ENCODE data around the gene GNG12. TPM values are rescaled to one million over a fixed set of nuclear protein-coding genes. Genes with fewer than 3 reads are reported as not detected.

The GNG12 gene
- polyA plus RNA-seq, 1 donor: 105 TPM

DNA sequence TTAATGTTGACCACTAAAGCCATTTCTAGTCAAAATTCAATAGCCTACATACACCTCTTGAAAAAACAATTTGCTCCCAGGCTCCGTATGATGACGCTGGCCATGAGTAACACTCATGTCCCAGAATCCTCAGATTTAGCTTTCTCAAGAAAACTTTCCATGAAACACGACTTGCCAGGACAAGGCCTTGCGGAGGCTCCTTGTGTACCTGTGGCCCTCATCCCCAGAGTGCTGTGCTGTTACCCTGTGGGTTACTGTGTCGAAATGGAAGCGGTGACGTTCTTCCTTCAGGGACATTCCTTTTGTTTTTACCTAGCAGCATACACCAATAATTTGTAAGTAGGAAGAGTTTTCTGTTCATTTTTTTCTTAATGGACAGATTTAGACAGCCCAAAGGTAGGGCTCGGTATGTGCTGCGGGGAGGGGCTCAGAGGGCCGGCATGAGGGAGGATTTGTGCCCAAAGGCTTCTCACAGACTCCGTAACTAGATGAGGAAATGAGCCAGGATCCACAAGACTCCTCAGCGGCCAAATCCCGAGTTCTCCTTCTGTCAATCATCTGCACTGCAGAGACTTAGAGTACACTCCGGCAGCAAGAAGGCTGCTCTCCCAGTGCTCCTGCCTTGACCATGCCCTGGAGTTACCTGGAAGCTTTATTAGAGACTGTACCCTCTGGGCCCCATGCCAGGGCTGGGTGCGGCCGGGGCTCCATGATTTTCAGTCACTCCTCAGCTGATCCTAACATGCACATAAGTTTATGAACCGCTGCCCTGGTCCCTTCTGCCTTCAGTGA is 17.8 kb downstream of the GNG12 start:
- DNase-seq: no peak

DNA sequence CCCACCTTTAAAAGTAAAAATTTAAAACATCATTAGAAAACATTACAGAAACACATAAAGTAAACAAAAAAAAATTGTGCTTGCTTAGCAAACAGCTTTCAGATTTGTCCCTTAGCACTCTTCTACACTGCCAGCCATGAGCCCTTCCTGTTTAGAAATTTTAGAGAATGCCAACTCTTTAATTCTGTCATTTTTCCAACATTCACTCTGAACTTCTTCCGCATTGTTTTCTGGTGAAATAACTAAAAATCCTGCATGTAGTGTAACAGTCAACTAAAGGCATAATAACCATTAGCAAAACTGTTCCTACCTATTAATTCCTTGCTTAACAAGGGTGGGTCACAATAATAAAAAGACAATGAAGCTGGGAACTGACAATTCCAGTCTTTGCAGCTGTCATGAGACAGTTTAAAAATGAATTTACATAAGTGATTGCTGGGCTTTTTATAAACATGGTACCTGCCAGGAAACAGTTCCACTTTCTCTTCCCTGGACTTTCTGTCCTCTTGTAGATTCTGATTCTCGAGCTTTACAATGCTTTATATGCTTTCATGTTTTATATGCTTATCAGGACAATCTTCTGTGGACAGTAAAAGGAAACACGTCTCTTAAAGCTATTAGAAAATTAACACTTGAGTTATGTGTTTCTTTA is 19.0 kb downstream of the GNG12 start:
- DNase-seq: no peak

DNA sequence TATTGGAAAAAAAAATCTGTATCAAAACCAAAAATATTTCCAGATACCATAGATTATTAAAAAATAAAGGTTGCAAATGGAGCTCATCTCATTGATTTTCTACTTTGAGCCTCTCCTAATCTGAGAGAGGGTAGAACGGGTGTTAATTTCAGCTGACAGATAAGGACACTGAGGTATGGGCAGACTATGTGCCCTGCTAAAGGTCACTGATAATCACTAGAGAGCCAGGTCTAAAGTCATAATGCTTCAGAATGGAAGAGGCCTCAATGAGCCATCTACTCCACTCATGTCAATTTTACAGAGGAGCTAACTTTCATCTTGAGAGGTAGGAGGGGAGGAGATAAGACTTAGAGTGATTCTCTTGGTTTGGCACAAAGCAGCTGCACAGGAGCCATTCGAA is 21.0 kb downstream of the GNG12 start:
- no peak for DNase-seq

DNA sequence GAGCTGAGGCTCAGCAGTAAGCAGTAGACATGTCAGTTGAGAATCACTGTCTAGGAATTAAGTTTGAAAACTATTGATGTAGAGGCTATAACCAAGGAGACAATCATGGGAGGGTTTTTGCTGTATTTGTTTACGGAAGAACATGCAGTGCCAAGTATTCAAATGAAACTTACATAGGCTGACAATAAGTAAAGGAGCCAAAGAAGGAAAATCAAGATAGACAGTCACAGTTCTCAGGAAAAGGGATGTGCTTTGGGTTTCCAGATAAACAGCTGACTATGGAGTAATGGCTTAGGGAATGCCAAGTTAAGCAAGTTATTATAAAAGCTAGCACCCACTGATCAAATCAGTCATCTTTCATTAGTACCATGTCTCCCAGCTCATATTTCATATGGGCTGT is 21.5 kb downstream of the GNG12 start:
- DNase-seq: no peak

DNA sequence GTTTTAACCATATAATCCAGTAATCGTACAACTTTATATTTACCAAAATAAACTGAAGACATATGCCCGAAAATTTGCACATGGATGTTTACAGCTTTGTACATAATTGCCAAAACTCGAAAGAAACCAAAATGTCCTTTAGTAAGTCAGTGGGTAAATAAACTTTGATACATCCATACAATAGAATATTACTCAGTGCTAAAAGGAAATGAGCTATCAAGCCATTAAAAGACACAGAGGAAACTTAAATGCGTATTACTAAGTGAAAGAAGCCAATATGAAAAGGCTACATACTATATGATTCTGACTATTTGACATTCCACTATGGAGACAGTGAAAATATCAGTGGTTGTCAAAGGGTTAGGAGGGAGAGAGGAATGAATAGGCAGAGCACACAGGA is 23.4 kb downstream of the GNG12 start:
- DNase-seq: no peak

DNA sequence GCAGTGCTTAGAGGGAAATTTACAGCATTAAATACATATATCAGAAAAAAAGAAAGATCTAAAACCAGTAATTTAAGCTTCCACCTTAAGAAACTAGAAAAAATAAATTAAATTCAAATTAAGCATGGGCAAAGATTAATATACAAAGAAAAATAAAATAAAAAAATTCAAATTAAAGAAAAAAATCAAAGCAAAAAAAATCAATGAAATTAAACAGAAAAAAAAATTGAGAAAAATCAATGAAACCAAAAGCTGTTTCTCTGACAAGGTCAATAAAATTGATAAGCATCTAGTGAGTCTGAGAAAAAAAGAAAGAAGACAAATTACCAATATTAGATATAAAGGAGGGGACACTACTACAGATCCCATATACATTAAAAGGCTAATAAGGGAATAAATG is 26.0 kb downstream of the GNG12 start:
- no peak for DNase-seq

DNA sequence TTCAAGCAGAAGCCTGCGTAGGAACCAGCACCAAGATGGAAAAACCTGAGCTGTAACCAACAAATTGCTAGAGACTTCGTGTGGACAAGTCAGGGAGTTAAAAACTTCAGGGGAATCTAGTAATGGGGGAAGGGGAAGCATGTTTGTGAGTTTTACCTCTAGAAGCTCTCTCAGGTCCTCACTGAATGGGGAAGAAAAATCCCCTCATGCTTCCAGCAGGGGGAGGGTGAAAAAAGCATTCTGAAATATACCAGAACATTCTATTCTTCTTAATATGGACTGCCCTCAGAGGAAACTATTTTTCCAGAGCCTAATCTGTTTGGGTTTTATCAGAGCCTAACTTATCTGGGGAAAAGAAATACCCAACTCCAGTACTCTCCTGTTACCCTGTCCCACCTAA is 28.6 kb downstream of the GNG12 start:
- no peak for DNase-seq

DNA sequence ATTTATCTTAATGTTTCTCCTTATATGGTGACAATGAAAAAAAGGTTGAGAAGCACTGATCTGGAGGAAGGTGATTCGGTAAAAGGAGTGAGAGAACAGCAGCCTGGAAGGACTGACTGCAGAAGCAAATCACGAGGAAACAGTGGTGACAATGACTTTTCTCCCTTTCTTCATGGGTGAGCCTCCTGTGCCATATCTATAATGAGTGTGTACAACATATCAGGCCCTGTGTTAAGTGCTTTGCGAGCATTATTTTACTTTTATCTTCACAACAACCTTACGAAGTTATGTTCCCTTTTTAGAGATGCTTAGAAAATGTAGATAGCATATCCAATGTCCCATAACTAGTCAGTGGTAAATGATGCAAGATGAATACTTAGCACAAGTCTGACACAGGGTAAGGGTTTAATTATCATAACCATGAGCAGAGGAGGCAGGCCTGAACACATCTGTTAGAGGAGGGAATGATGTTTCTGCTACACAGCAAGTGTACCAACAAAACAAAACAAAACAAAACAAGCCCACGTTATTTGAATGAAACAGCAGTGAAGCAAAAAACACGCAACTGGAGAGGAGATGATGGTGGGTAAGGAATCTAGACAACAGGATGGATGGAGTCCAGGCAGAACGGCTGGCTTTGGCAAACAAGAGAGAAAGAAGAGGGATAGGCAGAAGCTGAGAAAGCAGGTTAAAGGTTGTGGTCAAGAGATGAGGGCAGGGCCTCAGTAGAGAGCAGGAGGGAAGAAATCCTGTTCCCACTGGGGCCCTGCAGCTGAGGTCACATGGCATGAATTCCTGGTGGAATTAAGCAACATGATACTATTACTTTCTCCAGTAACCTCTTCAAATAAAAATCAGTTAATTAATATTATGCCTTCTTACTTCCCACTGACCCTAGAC is 29.6 kb downstream of the GNG12 start:
- DNase-seq: no peak

DNA sequence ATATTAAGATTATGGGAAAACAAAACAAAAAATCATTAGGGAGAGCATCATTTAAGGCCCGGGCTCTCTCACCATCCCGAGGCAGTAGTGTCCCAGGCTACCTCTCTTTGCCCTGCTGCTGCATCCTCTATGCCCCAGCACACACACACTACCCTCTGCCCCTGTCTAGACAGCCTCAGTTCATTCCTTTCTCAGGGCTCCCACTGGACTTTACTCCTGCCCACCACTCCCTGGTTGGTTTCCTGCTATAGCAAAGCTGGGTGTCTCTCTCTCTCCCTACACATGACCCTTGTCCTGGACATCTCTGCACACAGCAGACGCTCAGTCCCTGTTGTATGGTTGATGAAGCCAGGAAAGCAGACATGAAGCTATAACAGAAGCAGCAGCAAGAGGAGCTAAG is 30.7 kb downstream of the GNG12 start:
- DNase-seq: no peak

DNA sequence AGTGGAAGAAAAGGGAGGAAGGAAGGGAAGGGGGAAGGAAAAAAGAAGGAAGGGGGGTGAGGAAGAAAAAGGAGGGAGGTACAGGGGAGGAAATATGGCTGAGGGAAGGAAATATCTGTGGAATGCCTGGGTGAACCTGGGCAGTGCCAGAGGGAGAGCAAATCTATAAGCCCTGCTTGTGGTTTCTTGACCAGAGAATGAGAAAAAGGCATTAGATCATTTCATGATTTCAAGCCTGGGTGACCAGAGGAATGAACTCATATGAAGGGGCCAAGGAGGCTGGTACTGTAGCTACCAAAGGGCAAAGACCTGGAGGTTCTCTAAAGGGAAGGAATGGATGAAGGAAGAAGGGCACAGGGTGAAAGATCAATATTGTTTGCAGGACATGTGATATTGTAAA is 31.4 kb downstream of the GNG12 start:
- DNase-seq: no peak

DNA sequence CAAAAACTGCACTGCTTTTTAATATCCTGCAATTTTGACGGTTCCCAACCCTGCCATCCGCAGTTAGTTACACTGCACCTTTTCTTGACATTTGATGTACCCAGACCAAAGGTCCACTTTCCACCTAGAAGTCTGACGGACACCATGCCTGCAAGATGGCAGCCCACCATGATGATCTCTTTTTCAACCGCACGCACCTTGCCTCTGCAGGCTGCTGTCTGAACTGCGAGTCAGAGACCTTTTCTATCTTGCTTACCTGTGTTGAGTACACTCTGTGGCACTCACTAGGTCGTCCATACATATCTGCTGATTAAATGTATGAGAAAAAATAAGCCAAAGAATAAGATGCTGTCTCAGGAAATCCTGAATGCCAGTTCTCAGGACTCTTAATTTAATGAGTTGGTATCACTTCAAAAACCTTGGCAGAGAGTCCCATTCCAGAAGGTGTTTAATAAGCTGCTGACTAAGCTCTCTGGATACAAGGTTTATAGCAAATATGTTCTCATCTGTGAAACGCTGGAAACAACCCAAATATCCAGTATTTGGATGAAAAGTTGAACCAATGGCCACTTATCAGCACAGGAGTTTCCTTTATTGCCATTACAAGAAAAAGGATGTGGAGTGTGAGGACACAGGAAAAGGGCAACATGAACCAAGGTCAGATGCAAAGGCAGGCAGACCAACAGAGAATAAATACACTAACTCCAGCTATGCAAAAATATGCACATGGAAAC is 37.9 kb downstream of the GNG12 start:
- no peak for DNase-seq

DNA sequence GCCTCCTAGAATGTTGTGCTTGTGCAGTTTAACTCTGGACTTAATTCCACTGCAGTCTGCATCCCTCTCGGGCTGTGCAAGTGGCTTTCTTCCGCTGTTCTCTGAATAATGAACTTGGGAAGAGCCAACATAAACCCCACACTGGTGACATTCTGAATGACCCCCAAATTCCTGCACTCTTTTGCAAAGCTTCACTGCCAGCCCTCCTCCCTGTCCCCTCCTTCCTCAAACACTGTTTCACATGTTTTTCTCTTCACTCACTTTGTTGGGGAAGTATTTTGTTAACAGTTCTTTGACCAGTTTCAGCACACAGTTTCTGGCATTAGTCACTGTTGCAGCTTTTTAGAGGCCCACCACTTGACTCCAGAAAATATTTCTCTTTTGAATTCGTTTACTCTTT is 39.7 kb downstream of the GNG12 start:
- peak; percentile 46 for DNase-seq

DNA sequence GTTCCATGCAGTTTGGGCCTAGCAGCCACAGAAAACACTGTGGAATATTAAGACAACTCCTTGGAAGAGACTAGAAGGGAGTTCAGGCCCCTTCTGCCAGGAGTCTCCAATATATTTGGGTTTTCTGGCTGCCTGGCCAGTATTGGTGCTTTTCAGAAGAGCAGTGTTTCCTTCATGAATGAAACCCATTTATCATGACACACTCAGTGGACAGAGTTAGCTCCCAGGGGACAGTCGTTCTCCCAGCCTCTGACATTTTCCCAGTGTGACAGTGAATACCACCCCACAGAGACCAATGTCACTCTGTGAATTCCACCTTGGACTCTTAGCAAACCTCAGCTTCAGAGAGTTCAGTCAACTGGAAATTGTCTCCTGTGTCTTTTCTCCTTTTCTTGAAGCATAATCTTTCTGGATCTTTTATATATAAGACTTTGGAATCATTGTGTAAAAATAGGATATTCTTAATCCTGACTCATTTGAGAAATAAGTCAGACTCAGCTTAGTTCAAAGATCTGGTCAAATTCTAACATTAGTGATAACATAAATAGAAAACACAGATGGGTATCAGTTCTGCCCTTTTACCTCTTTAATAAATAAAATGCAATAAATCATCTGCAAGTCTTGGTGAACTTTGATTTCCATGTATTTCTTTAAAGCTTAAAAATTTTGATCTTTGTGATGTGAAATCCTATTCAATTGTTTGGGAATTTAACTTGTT is 40.4 kb downstream of the GNG12 start:
- DNase-seq: no peak

DNA sequence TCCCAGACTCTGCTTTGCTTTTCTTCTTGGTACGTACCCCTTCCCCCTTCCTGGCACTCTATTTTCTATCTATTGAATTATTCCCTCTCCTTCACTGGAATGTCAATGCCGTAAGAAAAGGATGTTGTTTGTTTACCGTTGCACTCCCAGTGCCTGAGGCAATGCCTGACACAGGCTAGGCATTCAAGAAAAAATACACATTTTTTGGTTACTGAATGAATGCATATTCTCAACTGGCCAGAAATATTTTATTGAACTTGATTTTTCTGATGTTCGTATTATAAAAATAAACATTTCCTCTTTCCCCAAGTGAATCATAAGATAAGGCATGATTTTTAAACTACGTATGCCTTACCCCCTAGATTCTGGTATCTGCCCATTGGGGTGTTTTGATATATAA is 41.2 kb downstream of the GNG12 start:
- no peak for DNase-seq

DNA sequence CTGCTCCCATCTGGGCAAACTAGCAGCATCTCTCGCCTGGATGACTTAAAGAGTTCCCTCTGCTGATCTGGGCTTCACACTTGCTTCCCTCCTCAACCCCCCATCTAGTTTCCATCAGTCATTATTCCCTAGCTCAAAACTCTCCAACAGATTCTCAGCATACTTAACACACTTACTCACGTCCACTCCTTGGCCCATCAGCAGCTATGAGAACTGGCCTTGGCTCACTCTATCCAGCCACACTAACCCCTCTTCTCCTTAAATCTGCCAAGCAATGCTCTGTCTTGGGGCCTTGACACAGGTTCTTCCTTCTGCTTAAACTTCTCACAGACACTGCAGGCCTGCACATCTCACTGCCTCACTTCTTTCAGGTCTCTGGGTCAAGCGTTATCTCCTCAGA is 41.6 kb downstream of the GNG12 start:
- DNase-seq: no peak

DNA sequence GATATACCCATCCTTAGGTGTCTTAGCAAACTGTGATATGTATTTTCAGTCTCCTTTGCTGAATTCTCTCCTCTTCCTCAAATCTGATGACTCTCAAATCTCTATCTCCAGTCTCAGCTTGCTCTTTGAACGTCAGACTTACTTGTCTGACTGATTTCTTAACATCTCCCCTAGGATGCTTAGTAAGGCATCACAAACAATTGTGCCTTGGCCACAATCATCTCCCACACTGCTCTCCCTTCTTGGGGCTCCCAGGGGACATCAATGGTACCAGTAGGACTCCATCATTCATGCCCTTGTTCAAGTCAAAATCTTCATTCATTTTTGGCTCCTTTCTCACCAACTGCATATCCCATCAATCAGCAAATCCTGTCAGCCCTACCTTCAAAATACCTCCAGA is 42.0 kb downstream of the GNG12 start:
- DNase-seq: no peak

DNA sequence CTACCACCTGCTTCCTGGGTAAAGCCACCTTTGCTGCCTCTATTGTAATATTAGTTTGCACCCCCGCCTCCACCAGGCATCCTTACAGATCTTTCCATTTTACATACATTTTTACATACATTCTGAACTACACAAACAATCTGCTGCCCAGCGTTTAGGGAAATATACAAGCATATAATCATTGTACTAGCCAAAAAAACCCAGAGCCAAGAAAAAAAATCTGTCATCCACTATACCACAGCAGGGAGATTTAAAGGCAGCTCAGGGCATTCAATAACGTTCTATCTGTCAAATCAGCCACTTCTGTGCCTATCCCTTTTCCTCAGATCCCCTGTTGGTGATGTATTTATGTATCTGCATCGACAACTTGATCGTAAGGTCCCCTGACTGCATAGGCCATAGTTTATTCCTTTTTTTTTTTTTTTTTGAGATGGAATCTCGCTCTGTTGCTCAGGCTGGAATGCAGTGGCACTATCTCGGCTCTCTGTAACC is 43.0 kb downstream of the GNG12 start:
- no peak for DNase-seq

DNA sequence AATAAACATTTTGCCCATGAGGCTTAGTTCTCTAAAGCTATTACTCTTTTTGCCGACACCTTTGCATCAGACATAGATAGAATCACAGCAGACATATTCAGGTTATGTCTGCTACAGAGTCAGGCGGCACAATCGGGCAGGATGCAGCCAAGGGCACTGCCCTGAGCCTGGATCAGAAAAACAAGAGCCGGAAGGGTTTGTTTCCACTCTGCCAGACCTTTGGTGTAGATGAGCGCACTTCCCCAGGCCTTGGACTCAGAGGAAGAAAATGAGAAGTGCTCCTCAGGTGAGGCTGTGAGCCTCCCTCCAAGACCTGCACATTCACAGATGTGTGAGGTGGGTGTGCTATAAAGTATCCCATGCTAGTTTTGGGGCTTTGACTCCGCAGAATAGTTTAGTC is 43.7 kb downstream of the GNG12 start:
- DNase-seq: no peak

DNA sequence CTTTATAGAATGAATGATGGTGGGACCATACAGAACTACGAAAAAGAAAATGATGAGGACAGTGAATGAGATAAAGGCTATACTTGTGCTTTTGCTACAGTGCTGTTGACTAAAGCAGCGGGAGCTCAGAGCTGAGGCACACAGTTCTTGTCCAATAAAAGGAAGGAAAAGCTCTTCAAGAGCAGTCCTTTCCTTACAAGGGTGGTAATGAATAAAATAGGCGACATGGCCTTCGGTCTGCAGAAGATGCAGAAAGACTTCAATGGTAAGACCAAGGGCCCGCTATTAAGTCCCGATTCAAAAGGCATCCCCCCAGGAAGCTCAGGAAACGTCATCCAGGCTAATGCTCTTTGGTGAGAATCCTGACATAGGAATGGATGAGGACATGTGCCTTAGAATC is 44.4 kb downstream of the GNG12 start:
- DNase-seq: no peak

DNA sequence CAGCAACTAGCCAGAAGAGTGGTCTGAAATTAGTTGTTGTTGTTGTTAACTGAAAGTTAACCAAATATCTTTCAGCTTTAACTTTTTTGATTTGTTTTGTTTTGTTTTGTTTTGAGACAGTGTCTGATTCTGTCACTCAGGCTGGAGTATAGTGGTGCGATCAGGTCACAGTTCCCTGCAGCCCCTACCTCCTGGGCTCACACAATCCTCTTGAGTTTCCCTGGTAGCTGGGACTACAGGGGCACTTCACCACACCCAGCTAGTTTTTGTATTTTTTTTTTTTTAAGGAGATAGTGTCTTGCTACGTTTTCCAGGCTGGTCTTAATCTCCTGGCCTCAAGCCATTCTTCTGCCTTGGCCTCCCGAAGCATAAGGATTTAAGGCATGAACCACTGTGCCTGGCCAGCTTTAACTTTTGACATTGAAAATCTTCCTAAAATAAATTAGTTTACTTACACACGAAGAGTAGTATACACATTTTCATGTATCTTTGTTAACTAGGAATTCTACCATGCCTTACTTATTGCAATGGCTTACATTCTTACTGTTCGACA is 45.0 kb downstream of the GNG12 start:
- no peak for DNase-seq

DNA sequence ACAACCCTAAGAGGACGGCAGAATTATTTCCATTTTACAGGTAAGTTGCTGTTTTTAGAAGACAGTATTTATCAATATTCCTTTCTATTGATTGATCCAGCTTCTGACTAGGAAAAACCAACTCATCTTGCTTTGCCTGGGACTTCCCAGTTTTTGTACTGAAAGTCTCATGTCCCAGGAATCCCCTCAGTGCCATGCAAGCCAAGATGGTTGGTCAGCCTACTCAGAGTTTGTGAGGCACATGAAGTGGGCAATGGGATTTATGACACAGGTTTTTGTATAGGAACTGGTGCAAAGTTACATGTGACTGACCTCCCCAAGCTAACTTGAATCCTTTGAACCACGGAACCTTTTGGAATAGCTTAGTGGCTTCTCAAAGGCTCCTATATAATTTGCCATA is 45.5 kb downstream of the GNG12 start:
- DNase-seq: no peak

All from left kidney (tissue), 2 donors.